GM23338 (cell line): ENCODE measurements around the gene PPM1F. TPM values are rescaled to one million over a fixed set of nuclear protein-coding genes. Genes with fewer than 3 reads are reported as not detected.

Experiments used
- ATAC-seq: fragments of 200-7000 bp; cut with Tn5 transposase; 3 replicates; pipeline ENCODE4 v1.9.1; 2020
- DNase-seq: peaks from one replicate; pipeline ENCODE4 v3.0.0-alpha.2; 2015; ENCODE audit warnings: low spot score
- H2AFZ ChIP-seq: fragments of 200-600 bp; sonication (generic); 2 replicates; pipeline ENCODE4 v1.8.0; 2016; ENCODE audit warnings: antibody characterized with exemption, mild to moderate bottlenecking, moderate library complexity
- H3F3A ChIP-seq: fragments of 200-600 bp; sonication (generic); replicated peaks from 2 replicates; pipeline ENCODE4 v1.8.0; 2017; ENCODE audit warnings: antibody characterized with exemption, mixed run types, low read depth
- H3K27ac ChIP-seq: fragments of 200-600 bp; sonication (generic); 2 replicates; pipeline ENCODE4 v1.6.1; 2016; ENCODE audit warnings: low read depth
- H3K27me3 ChIP-seq: fragments of 200-600 bp; sonication (generic); 2 replicates; pipeline ENCODE4 v1.8.0; 2016; ENCODE audit warnings: mild to moderate bottlenecking, mixed run types, moderate library complexity; ENCODE audit not compliant: insufficient read depth
- H3K36me3 ChIP-seq: fragments of 200-600 bp; sonication (generic); 2 replicates; pipeline ENCODE4 v1.8.0; 2016; ENCODE audit warnings: mild to moderate bottlenecking; ENCODE audit not compliant: insufficient read depth
- H3K4me1 ChIP-seq: fragments of 200-600 bp; sonication (generic); 2 replicates; pipeline ENCODE4 v1.8.0; 2016; ENCODE audit warnings: mild to moderate bottlenecking, moderate library complexity; ENCODE audit not compliant: insufficient read depth
- H3K4me2 ChIP-seq: fragments of 200-600 bp; sonication (generic); 2 replicates; pipeline ENCODE4 v1.7.1; 2017; ENCODE audit warnings: mixed run types
- H3K4me3 ChIP-seq: fragments of 200-600 bp; sonication (generic); 2 replicates; pipeline ENCODE4 v1.6.1; 2016; ENCODE audit warnings: mixed run types
- H3K79me2 ChIP-seq: fragments of 200-600 bp; sonication (generic); replicated peaks from 2 replicates; pipeline ENCODE4 v1.8.0; 2017; ENCODE audit warnings: mild to moderate bottlenecking; ENCODE audit not compliant: insufficient read depth
- H3K9me2 ChIP-seq: fragments of 200-600 bp; sonication (generic); 2 replicates; pipeline ENCODE4 v1.8.0; 2017; ENCODE audit not compliant: insufficient read depth
- H4K20me1 ChIP-seq: fragments of 200-600 bp; sonication (generic); replicated peaks from 2 replicates; pipeline ENCODE4 v1.8.0; 2017; ENCODE audit warnings: mild to moderate bottlenecking; ENCODE audit not compliant: insufficient read depth
- H3K27ac Mint-ChIP-seq: 2 replicates; pipeline ENCODE4 v1.8.0; 2020; ENCODE audit warnings: inconsistent platforms, mild to moderate bottlenecking, moderate library complexity, mixed read lengths
- H3K27me3 Mint-ChIP-seq: 3 replicates; pipeline ENCODE4 v1.8.0; 2022; ENCODE audit warnings: low read depth, mild to moderate bottlenecking, moderate library complexity, mixed read lengths, inconsistent platforms; ENCODE audit not compliant: insufficient read depth, poor library complexity
- H3K36me3 Mint-ChIP-seq: 3 replicates; pipeline ENCODE4 v1.8.0; 2021; ENCODE audit warnings: low read depth, mild to moderate bottlenecking, inconsistent platforms, moderate library complexity, mixed read lengths
- H3K4me1 Mint-ChIP-seq: 3 replicates; pipeline ENCODE4 v1.8.0; 2020; ENCODE audit warnings: mild to moderate bottlenecking, inconsistent platforms, mixed read lengths
- H3K4me3 Mint-ChIP-seq: 3 replicates; pipeline ENCODE4 v1.8.0; 2021; ENCODE audit warnings: moderate library complexity, mild to moderate bottlenecking, inconsistent platforms, mixed read lengths
- H3K9me3 Mint-ChIP-seq: 3 replicates; pipeline ENCODE4 v1.8.0; 2020; ENCODE audit warnings: moderate library complexity, mild to moderate bottlenecking, inconsistent platforms, mixed read lengths
- CREB1 ChIP-seq: fragments of 250-450 bp; sonication (Bioruptor Pico); IDR thresholded peaks from 2 replicates; pipeline ENCODE4 v1.5.0; 2020; ENCODE audit warnings: low read depth, mild to moderate bottlenecking, moderate library complexity
- CTCF ChIP-seq, 2 experiments: fragments of 200-600 bp in 1 of 2; sonication (generic) in 1 of 2; conservative IDR thresholded peaks; 2 replicates each; pipeline versions ENCODE4 v1.5.1 to v1.6.1; 2016 to 2017; ENCODE audit warnings: antibody characterized with exemption in 2 of 2, low read depth in 2 of 2, mild to moderate bottlenecking in 2 of 2, moderate library complexity in 1 of 2
- ETS1 ChIP-seq: IDR thresholded peaks from 2 replicates; pipeline ENCODE4 v1.6.1; 2016; ENCODE audit warnings: antibody characterized with exemption
- EZH2 ChIP-seq: fragments of 200-600 bp; sonication (generic); IDR thresholded peaks from one replicate; pipeline ENCODE4 v1.8.0; 2017; ENCODE audit warnings: antibody characterized with exemption, mild to moderate bottlenecking, low read depth; ENCODE audit not compliant: unreplicated experiment
- EZH2phosphoT487 ChIP-seq: fragments of 200-600 bp; sonication (generic); IDR thresholded peaks from one replicate; pipeline ENCODE4 v1.8.1; 2018; ENCODE audit warnings: antibody characterized with exemption; ENCODE audit not compliant: unreplicated experiment
- JUNB ChIP-seq: IDR thresholded peaks from one replicate; pipeline ENCODE4 v1.6.1; 2016; ENCODE audit warnings: antibody characterized with exemption; ENCODE audit not compliant: unreplicated experiment
- NANOG ChIP-seq: IDR thresholded peaks from 2 replicates; pipeline ENCODE4 v1.6.1; 2016; ENCODE audit warnings: antibody characterized with exemption, borderline replicate concordance
- POLR2AphosphoS5 ChIP-seq: IDR thresholded peaks from 2 replicates; pipeline ENCODE4 v1.6.1; 2016; ENCODE audit warnings: antibody characterized with exemption, low read depth
- REST ChIP-seq: IDR thresholded peaks from one replicate; pipeline ENCODE4 v1.6.1; 2018; ENCODE audit warnings: antibody characterized with exemption; ENCODE audit not compliant: unreplicated experiment
- STAT1 ChIP-seq: IDR thresholded peaks from one replicate; pipeline ENCODE4 v1.6.1; 2016; ENCODE audit warnings: antibody characterized with exemption; ENCODE audit not compliant: unreplicated experiment
- ZNF114 ChIP-seq: fragments of 250-450 bp; sonication (Bioruptor Pico); IDR thresholded peaks from 2 replicates; pipeline ENCODE4 v1.5.0; 2020; ENCODE audit warnings: mild to moderate bottlenecking, moderate library complexity
- ZNF331 ChIP-seq: fragments of 250-450 bp; sonication (Bioruptor Pico); IDR thresholded peaks from 2 replicates; pipeline ENCODE4 v1.5.0; 2020; ENCODE audit warnings: low read depth, mild to moderate bottlenecking, moderate library complexity
- polyA plus RNA-seq: library from polyadenylated mRNA; unstranded; fragments of >200 nt; fragmentation: Nextera tagmentation; extraction: Ambion mirVana; gene quantifications from 2 replicates; pipeline ENCODE4 v1.2.1, GENCODE V29; 2016
- total RNA-seq: library from RNA; depleted of rRNA; stranded (reverse); fragments of >200 nt; shearing (Covaris generic); gene quantifications from 2 replicates; pipeline ENCODE4 v1.2.3, GENCODE V29; 2014
- TF ChIP-seq, protein P1 (sequence below): fragments of 250-450 bp; sonication (Bioruptor Pico); IDR thresholded peaks from 2 replicates; pipeline ENCODE4 v1.5.0; 2020; ENCODE audit warnings: mild to moderate bottlenecking, moderate library complexity

Gene PPM1F
- total and polyA plus RNA-seq, 2 experiments from 2014 or later: 7.1 to 29.3 TPM

DNA sequence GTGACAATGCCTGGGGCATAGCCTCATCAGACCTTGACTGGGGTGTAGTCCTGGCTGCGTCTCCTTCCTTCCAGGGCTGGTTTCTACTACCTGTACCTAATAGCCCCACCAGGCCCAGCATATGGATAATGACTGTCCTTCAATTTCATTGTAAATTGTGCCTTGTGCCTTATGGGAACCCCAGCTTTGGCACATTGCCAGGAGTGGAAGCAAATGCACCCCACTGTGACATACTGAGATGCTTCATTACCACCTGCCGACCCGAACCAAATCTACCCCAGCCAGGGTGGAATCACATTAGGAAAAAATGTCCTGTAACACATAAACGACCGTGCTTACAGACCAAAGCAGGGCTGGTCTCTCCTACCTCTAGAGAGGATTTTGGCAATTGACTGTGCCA is 22.6 kb upstream of the PPM1F start:
- no peaks in the 10 kb centered on the region for H3K4me1 ChIP-seq
- no peak for TF ChIP-seq REST
- no peak for TF ChIP-seq ZNF114 (CRISPR knock-in tag)
- no peak for TF ChIP-seq STAT1
- TF ChIP-seq CREB1: no peak
- TF ChIP-seq, protein P1, sequence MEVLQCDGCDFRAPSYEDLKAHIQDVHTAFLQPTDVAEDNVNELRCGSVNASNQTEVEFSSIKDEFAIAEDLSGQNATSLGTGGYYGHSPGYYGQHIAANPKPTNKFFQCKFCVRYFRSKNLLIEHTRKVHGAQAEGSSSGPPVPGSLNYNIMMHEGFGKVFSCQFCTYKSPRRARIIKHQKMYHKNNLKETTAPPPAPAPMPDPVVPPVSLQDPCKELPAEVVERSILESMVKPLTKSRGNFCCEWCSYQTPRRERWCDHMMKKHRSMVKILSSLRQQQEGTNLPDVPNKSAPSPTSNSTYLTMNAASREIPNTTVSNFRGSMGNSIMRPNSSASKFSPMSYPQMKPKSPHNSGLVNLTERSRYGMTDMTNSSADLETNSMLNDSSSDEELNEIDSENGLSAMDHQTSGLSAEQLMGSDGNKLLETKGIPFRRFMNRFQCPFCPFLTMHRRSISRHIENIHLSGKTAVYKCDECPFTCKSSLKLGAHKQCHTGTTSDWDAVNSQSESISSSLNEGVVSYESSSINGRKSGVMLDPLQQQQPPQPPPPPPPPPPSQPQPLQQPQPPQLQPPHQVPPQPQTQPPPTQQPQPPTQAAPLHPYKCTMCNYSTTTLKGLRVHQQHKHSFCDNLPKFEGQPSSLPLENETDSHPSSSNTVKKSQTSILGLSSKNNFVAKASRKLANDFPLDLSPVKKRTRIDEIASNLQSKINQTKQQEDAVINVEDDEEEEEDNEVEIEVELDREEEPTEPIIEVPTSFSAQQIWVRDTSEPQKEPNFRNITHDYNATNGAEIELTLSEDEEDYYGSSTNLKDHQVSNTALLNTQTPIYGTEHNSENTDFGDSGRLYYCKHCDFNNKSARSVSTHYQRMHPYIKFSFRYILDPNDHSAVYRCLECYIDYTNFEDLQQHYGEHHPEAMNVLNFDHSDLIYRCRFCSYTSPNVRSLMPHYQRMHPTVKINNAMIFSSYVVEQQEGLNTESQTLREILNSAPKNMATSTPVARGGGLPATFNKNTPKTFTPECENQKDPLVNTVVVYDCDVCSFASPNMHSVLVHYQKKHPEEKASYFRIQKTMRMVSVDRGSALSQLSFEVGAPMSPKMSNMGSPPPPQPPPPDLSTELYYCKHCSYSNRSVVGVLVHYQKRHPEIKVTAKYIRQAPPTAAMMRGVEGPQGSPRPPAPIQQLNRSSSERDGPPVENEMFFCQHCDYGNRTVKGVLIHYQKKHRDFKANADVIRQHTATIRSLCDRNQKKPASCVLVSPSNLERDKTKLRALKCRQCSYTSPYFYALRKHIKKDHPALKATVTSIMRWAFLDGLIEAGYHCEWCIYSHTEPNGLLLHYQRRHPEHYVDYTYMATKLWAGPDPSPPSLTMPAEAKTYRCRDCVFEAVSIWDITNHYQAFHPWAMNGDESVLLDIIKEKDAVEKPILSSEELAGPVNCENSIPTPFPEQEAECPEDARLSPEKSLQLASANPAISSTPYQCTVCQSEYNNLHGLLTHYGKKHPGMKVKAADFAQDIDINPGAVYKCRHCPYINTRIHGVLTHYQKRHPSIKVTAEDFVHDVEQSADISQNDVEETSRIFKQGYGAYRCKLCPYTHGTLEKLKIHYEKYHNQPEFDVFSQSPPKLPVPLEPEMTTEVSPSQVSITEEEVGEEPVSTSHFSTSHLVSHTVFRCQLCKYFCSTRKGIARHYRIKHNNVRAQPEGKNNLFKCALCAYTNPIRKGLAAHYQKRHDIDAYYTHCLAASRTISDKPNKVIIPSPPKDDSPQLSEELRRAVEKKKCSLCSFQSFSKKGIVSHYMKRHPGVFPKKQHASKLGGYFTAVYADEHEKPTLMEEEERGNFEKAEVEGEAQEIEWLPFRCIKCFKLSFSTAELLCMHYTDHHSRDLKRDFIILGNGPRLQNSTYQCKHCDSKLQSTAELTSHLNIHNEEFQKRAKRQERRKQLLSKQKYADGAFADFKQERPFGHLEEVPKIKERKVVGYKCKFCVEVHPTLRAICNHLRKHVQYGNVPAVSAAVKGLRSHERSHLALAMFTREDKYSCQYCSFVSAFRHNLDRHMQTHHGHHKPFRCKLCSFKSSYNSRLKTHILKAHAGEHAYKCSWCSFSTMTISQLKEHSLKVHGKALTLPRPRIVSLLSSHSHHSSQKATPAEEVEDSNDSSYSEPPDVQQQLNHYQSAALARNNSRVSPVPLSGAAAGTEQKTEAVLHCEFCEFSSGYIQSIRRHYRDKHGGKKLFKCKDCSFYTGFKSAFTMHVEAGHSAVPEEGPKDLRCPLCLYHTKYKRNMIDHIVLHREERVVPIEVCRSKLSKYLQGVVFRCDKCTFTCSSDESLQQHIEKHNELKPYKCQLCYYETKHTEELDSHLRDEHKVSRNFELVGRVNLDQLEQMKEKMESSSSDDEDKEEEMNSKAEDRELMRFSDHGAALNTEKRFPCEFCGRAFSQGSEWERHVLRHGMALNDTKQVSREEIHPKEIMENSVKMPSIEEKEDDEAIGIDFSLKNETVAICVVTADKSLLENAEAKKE (CRISPR knock-in tag): no peak
- TF ChIP-seq EZH2: no peak
- TF ChIP-seq POLR2AphosphoS5: no peak
- no peak for TF ChIP-seq NANOG
- TF ChIP-seq ZNF331 (CRISPR knock-in tag): no peak
- TF ChIP-seq JUNB: no peak
- no peak for TF ChIP-seq EZH2phosphoT487
- TF ChIP-seq CTCF (conservative IDR thresholded peaks at IDR 0.05; ENCODE audit: low read depth in 2 of 2): no peak
- TF ChIP-seq ETS1: no peak
- H3K36me3 ChIP-seq: peaks cover 3% of the 10 kb centered on the region; the same call in 1 of the 2 replicates
- no peak overlapping the region for H2AFZ ChIP-seq
- H3K4me2 ChIP-seq: no peak overlapping the region
- Mint-ChIP-seq H3K36me3 (peaks cover 50% of the 10 kb centered on the region), H3K27ac (no peak overlapping the region), H3K9me3 (no peaks in the 10 kb centered on the region), H3K4me3 (no peak overlapping the region), H3K4me1 (no peaks in the 10 kb centered on the region; the same call in 2 of the 3 replicates), H3K27me3 (peaks cover 14% of the 10 kb centered on the region)
- no peaks in the 10 kb centered on the region for H3K9me2 ChIP-seq
- H4K20me1 ChIP-seq: peaks cover 20% of the 10 kb centered on the region
- H3F3A ChIP-seq: no peaks in the 10 kb centered on the region
- H3K79me2 ChIP-seq: no peaks in the 10 kb centered on the region; the same call in 1 of the 2 replicates
- no peaks in the 10 kb centered on the region for H3K27me3 ChIP-seq
- no peak overlapping the region for H3K27ac ChIP-seq
- DNase-seq: no peak
- no peak for ATAC-seq
- no peak overlapping the region for H3K4me3 ChIP-seq
